D341Med (cell line): ENCODE measurements around the gene MPST.
"Not testable (repeated sequence)": the region's sequence is repeated elsewhere in the genome, so short reads cannot be mapped to it uniquely, and the experiment has no call there.

Source experiments
- DNase-seq: peaks from one replicate; pipeline ENCODE4 v3.0.0; 2012; ENCODE audit warnings: low spot score

MPST gene

DNA sequence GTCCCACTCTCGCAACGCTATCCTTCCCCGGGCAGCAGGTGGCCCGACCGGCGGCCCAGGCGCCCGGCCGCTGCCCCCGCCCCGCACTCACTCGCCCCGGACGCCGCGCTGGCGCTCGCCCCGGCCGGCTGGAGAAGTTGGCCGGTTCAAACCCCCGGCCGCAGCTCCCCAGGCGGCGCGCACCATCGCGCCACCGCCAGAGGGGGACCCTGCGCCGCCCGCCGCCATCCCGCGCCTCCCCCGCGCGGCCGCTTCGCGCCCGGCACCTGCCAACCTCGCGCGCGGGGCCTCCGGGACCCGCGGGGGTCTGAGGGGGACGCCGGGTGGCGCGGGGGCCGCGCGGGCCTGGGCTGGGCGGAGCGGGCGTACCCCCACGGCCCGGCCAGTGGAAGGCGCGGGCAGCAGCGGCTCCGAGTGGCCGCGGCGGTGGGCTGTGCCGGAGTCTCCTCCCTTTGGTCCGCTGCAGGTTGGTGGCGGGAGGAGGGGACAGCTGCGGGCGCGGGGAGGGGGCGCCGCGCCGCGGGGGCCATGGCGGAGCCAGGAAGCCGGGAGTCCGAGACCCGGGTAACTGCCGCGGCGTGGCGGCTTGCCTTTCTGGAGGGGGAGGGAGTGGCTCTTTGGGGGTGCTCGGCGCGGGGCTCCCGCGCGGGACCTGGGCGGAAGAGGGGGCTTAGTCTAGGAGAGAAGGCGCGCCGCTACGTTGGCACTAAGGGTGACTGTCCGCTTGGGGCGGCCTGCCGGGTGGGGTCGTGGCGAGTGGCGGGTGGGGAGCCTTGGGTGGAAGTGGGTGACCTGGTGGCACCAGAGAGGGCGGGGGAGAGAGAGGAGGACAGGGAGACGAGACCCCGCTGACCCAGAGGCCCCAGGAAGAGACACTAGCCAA lies at the start of gene MPST, which contains the start of gene TST:
MPST (plus strand) TSS at position 434 of the 883 bp plus-strand sequence; CDS start at position 529, 95 bp downstream.
TST (minus strand) TSS at position 139 of the 883 bp plus-strand sequence. CDS start 715 bp downstream, outside the sequence.
- DNase-seq: peak; percentile 95

- no peak for DNase-seq
Measured at GRCh38 chr22:36971341-36972125, 48.0 kb upstream of the MPST start.

DNA sequence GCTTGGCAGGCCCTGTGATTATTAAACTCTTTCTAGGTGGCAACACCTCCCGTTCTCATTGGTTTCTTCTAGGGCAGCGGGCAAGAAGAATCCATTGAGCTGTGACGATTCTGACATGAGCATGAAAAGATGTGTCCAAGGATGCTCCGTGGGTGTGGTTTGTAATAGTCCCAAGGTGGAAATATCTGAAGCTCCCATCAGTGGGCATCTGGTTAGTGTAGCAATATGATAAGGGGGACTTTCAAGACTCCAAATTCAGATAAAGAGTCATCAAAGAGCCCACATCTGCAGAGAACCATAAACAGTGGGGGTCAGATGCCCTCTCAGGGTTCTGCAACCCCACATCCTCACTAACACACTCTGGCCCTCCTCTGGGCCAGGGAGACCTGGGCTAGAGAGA lies 42.9 kb upstream of the MPST start:
- no peak for DNase-seq

DNA sequence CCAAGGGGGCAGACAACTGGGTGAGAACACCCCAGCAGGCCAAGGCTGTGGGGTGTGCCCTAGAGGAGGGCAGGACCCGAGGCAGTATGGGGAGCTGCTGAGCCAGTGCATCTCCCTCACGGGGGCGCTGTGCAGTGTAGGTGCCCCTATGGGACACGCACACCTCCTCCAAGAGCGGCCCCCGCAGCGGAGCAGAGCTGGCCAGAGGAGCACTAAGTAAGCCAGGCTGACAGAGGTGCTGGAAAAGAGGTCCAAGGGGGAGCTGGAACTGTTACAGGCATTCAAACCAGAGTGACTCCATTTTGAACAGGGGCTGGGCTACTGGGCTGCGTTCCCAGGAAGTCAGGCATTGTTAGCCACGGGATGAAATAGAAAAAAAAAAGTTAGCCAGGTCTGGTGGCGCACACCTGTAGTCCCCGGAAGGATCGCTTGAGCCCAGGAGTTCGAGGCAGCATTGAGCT lies 42.1 kb upstream of the MPST start:
- DNase-seq: peak; percentile 72

DNA sequence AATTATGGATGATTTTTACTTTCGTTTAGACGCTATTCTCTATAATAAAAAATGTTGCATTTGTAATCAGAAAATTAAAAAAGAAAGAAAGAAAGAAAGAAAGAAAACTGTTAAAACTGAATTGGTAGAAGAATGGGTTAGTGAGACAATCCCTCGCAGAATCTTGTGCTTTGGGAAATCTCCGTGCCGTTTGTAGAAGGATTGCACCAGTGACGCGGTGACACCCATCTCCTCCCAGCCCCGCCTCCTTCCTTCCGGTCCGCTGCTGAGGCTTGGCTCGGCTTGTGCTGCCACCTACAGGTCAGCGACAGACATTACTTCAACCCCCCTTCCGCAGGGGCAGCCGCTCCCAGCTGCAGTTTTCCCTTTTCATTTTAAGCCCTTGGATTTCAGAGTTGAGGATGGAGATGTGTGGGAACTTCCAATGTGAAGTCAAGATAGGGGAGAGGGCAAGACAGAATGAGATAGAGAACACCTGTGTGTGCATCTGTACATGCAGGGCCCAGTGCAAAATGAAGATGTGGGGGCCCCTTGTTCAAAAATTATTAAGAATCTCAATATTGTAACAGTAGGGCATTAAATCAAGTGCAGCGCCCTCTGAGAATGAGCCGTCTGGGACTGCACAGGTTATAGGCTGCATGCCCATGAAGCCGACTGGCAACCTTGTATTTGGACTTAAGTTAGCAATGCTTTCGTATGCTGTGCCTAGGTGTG lies 41.4 kb upstream of the MPST start:
- peak; percentile 95 for DNase-seq

DNA sequence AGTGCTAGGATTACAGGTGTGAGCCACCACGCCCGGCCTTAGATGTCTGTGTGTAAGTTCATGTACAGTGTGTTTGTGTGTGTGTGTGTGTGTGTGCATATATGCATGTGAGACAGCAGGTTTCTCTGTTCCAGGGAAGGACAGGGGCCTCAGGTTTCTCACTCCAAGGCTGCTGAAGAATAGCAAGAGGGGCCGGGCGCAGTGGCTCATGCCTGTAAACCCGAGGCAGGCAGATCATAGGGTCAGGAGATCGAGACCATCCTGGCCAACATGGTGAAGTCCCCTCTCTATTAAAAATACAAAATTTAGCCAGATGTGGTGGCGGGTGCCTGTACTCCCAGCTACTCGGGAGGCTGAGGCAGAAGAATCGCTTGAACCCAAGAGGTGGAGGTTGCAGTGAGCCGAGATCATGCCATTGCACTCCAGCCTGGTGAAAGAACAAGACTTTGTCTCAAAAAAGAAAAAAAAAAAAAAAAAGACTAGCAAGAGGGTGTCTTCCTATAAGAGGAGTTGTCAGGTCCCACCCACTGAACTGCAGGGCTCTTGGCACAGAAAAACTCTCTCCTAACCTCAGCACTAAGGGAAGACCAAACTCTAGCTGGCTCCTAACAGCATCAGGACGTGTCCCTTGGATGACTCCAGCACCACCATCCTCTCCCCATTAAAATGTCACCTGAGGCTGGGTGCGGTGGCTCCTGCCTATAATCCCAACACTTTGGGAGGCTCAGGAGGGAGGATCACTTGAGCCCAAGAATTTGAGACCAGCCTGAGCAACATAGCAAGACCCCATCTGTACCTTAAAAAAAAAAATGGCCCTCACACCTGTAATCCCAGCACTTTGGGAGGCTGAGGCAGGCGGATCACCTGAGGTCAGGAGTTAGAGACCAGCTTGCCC lies 40.3 kb upstream of the MPST start:
- DNase-seq: no peak

DNA sequence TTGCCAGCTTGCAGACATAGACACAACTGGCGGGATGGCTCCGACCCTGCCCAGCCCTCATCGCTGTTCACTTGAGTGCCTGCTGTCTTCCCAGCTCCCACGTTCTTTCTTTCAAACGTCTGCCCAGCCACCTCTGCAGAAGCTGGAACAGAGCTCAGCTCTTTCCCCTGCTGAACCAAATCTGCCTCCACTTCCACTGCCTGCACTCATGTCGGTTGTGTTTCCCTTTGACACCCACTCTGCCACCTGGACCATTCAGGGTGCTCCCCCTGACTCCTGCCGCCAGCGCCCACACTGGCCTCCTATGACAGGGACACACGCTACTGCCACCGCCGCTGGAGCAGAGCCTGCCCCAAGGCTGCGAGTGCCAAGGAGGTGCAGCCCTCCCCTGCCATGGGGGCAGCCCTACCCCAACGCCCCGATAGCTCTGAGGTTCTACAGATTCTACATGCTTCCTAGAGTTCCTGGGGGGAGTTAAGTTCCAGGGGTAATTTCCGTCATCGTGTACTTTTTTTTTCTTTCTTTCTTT lies 38.2 kb upstream of the MPST start:
- no peak for DNase-seq

- DNase-seq: peak; percentile 53
Measured at GRCh38 chr22:36982136-36982535, 37.4 kb upstream of the MPST start.

DNA sequence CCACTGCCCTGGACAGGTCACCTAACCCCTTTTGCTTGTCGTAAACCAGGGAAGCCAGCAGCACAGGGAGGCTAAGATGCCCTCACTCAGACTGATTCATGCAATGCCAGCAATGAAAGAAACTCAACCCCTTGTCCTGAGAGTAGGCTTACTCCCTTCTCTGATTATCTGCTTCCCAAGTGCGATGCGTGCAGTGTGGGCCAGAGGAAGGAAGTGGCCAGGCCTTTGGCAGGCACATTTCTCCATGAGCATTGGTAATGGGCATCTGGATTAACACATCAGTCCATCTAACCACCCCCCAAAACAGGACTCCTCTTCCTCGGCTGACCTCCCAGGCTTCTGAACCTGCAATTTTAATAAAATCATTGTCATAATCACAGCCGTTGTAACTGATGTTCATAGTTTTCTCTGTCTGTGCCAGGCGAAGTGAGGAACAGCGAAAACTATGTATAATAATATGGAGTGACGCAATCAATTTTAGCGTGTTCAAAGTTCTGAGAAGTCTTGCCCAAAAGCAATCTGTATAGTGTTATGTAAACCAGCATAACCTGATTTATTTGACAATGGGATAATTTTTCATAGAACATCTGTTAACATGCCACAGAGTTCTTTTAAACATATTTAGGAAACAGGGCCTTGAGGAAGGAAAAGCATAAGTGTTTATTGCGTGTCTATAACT lies 34.2 kb upstream of the MPST start:
- DNase-seq: no peak

GRCh38 chr22:36986242-36986821 lies 33.2 kb upstream of the MPST start:
- no peak for DNase-seq

DNA sequence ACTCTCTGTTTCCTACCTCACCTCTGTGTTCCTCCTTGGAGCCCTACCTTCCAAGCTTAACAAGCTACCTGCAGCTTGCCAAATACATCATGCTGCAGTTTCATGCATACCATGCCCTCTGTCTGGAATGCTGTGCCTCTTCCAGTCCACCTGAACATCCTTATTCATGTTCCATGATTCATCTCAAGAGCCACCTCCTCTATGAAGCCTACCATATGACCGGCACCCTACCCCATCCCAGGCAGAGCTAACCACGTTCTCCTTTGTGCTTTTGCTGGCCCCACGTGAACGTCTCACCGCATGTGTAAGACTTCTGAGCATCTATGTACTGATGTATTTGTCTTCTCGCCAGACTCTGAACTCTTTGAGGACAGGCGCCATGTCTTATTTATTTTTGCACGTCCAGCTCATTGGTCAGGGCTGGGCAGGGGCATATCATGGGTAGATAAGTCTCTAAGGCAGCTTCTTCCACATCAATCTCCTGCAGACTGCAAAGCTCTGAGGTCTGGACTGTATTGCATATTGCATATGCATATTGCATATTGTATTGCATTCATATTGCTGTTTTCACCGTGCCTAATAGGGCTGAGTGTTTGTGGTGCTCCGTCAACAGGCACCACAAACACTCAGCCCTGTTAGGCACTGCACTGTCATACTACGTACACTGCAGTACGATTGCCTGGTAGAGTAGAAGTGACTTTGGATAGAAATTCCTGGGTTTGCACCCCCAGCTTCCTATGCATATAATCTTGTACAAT lies 31.3 kb upstream of the MPST start:
- no peak for DNase-seq

GRCh38 chr22:36989012-36989411 lies 30.5 kb upstream of the MPST start:
- DNase-seq: not testable (repeated sequence)

GRCh38 chr22:36990457-36990856 lies 29.1 kb upstream of the MPST start:
- no peak for DNase-seq

GRCh38 chr22:36991206-36991605 lies 28.3 kb upstream of the MPST start:
- no peak for DNase-seq

DNA sequence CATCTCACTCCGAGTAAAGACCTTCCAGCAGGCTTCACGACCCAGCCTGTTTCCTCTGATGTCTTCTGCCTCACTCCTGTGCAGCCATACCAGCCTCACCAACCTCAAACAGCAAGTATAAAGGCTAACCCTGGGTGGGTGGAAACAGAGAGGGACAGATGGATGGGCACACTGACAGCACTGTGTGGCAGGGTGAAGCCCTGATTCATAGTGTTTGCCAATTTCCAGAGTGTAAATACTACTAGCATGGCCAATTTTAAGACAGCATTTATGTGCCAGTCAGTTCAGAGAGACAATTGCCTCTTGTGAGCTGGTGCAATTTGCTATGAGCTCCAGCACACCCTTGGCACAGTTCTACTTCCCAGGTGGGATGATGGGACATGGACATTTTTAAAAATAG lies 21.8 kb upstream of the MPST start:
- no peak for DNase-seq

DNA sequence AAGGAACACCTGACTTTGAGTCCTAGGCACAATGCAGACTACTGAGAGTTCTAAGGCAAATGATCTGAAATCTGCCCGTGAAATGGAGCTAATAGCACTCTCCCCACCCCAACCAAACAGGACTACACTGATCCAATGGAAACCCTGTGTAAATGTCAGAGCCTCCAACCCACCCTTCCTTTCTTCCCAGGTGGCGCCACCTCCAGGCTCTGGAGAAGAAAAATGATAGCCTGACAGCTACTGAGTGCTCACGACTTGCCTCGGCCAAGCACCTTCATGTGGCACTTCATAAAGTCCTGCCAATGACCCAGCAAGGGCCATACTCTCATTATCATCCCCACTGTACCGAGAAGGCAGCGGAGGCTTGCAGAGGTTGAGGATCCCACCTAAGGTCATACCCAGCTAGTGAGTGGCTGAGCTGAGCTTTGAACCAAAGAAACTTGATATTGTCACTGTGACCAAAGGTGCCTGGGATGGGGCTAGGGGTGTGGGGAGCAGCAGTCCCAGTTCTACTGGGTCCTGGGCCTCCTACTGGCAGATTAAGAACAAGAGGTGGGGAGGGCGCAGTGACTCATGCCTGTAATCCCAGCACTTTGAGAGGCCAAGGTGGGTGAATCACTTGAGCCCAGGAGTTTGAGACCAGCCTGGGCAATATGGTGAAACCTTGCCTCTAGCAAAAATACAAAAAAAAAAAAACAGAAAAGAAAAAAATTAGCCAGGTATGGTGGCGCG lies 20.8 kb upstream of the MPST start:
- DNase-seq: no peak

DNA sequence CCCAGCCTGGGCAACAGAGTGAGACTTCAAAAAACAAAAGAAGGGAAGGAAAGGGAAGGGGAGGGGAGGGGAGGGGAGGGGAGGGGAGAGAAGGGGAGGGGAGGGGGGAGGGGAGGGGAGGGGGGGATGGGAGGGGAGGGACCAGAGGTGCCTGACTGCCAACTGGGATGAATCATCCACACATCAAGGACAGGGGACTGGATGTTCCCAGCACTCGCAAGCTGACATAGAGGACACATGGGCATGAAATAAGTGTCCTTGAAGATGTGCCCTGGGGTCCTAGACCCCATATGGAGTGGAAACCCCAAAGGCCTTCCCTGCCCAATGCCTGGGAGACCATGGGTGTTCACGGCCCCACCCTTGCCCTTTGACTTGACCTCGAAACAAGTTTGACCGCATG lies 20.1 kb upstream of the MPST start:
- no peak for DNase-seq
